C4-2B (cell line): ENCODE data around the gene PCDH15.
"Not testable (repeated sequence)": the region's sequence is repeated elsewhere in the genome, so short reads cannot be mapped to it uniquely, and the experiment has no call there.

Experiments
- H3K27ac ChIP-seq: fragments of 450-650 bp; 2 replicates; pipeline ENCODE4 v1.5.1; 2017
- ZFX ChIP-seq: fragments of 450-650 bp; IDR thresholded peaks from 2 replicates; pipeline ENCODE4 v1.6.1; 2017
- TF ChIP-seq, protein P1 (sequence below): fragments of 450-650 bp; conservative IDR thresholded peaks from 2 replicates; pipeline ENCODE4 v1.5.1; 2017; ENCODE audit warnings: mild to moderate bottlenecking

The PCDH15 gene

GRCh38 chr10:54576541-54576940, 224.5 kb downstream of the PCDH15 start:
- H3K27ac ChIP-seq, result no peak overlapping the region
- no peak for TF ChIP-seq ZFX
- TF ChIP-seq, protein P1, sequence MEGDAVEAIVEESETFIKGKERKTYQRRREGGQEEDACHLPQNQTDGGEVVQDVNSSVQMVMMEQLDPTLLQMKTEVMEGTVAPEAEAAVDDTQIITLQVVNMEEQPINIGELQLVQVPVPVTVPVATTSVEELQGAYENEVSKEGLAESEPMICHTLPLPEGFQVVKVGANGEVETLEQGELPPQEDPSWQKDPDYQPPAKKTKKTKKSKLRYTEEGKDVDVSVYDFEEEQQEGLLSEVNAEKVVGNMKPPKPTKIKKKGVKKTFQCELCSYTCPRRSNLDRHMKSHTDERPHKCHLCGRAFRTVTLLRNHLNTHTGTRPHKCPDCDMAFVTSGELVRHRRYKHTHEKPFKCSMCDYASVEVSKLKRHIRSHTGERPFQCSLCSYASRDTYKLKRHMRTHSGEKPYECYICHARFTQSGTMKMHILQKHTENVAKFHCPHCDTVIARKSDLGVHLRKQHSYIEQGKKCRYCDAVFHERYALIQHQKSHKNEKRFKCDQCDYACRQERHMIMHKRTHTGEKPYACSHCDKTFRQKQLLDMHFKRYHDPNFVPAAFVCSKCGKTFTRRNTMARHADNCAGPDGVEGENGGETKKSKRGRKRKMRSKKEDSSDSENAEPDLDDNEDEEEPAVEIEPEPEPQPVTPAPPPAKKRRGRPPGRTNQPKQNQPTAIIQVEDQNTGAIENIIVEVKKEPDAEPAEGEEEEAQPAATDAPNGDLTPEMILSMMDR, result no peak

- no peak overlapping the region for H3K27ac ChIP-seq
- TF ChIP-seq, protein P1, result no peak
- TF ChIP-seq ZFX, result no peak
Observed at GRCh38 chr10:54559498-54559897, 241.5 kb downstream of the PCDH15 start.

GRCh38 chr10:54554028-54554427, 247.0 kb downstream of the PCDH15 start:
- TF ChIP-seq, protein P1, result no peak
- TF ChIP-seq ZFX, result no peak
- no peak overlapping the region for H3K27ac ChIP-seq

- no peak overlapping the region for H3K27ac ChIP-seq
- no peak for TF ChIP-seq ZFX
- TF ChIP-seq, protein P1, result no peak
Observed at GRCh38 chr10:54550016-54550415, 251.0 kb downstream of the PCDH15 start.

- H3K27ac ChIP-seq, result no peak overlapping the region
- TF ChIP-seq ZFX, result no peak
- TF ChIP-seq, protein P1, result no peak
Observed at GRCh38 chr10:54531296-54531695, 269.7 kb downstream of the PCDH15 start.

GRCh38 chr10:54530299-54530698, 270.7 kb downstream of the PCDH15 start:
- no peak overlapping the region for H3K27ac ChIP-seq
- no peak for TF ChIP-seq ZFX
- TF ChIP-seq, protein P1, result no peak

GRCh38 chr10:54525816-54526215, 275.2 kb downstream of the PCDH15 start:
- H3K27ac ChIP-seq, result no peak overlapping the region
- TF ChIP-seq, protein P1, result no peak
- no peak for TF ChIP-seq ZFX

DNA sequence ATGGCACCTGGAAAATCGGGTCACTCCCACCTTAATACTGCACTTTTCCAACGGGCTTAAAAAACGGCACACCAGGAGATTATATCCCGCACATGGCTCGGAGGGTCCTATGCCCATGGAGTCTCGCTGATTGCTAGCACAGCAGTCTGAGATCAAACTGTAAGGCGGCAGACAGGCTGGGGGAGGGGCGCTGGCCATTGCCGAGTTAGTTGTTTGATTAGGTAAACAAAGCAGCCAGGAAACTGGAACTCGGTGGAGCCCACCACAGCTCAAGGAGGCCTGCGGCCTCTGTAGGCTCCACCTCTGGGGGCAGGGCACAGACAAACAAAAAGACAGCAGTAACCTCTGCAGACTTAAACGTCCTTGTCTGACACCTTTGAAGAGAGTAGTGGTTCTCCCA, 285.8 kb downstream of the PCDH15 start:
- not testable (repeated sequence) for H3K27ac ChIP-seq
